Measurements from ENCODE around the gene IL6.
A peak's percentile ranks its signal among the peaks of the same experiment; 100 is the strongest.

IL6 gene

GRCh38 chr7:22726345-22726906, 574 bp upstream of the IL6 start:
- DNase-seq (ENCODE audit: low spot score) = no peak
- Histone ChIP-seq H3K4me3 (peak overlapping the region; percentile 70), H3K27ac (peak overlapping the region in 1 of 2 donors; percentile 83)
- TF ChIP-seq, protein P1, sequence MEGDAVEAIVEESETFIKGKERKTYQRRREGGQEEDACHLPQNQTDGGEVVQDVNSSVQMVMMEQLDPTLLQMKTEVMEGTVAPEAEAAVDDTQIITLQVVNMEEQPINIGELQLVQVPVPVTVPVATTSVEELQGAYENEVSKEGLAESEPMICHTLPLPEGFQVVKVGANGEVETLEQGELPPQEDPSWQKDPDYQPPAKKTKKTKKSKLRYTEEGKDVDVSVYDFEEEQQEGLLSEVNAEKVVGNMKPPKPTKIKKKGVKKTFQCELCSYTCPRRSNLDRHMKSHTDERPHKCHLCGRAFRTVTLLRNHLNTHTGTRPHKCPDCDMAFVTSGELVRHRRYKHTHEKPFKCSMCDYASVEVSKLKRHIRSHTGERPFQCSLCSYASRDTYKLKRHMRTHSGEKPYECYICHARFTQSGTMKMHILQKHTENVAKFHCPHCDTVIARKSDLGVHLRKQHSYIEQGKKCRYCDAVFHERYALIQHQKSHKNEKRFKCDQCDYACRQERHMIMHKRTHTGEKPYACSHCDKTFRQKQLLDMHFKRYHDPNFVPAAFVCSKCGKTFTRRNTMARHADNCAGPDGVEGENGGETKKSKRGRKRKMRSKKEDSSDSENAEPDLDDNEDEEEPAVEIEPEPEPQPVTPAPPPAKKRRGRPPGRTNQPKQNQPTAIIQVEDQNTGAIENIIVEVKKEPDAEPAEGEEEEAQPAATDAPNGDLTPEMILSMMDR (IDR thresholded peaks at IDR 0.05) = peak; percentile 44

DNA sequence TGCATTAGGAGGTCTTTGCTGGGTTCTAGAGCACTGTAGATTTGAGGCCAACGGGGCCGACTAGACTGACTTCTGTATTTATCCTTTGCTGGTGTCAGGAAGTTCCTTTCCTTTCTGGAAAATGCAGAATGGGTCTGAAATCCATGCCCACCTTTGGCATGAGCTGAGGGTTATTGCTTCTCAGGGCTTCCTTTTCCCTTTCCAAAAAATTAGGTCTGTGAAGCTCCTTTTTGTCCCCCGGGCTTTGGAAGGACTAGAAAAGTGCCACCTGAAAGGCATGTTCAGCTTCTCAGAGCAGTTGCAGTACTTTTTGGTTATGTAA, 675 bp downstream of the IL6 start:
- peak overlapping the region; percentile 70 for H3K4me3 ChIP-seq
- H3K27ac ChIP-seq = peak overlapping the region; percentile 47 to 83
- TF ChIP-seq, protein P1 (IDR thresholded peaks at IDR 0.05) = no peak
- DNase-seq (ENCODE audit: low spot score) = no peak

- Histone ChIP-seq H3K27ac (peak overlapping the region in 1 of 2 donors; percentile 83), H3K4me3 (no peak overlapping the region)
- no peak for DNase-seq (ENCODE audit: low spot score)
- TF ChIP-seq, protein P1 (IDR thresholded peaks at IDR 0.05) = no peak
Measured at GRCh38 chr7:22728401-22729029, 1.5 kb downstream of the IL6 start.

DNA sequence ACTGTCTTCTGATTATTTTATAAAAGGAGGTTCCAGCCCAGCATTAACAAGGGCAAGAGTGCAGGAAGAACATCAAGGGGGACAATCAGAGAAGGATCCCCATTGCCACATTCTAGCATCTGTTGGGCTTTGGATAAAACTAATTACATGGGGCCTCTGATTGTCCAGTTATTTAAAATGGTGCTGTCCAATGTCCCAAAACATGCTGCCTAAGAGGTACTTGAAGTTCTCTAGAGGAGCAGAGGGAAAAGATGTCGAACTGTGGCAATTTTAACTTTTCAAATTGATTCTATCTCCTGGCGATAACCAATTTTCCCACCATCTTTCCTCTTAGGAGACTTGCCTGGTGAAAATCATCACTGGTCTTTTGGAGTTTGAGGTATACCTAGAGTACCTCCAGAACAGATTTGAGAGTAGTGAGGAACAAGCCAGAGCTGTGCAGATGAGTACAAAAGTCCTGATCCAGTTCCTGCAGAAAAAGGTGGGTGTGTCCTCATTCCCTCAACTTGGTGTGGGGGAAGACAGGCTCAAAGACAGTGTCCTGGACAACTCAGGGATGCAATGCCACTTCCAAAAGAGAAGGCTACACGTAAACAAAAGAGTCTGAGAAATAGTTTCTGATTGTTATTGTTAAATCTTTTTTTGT, 2.3 kb downstream of the IL6 start:
- Histone ChIP-seq H3K4me3 (no peak overlapping the region), H3K27ac (no peak overlapping the region)
- no peak for DNase-seq (ENCODE audit: low spot score)
- TF ChIP-seq, protein P1 (IDR thresholded peaks at IDR 0.05) = no peak

DNA sequence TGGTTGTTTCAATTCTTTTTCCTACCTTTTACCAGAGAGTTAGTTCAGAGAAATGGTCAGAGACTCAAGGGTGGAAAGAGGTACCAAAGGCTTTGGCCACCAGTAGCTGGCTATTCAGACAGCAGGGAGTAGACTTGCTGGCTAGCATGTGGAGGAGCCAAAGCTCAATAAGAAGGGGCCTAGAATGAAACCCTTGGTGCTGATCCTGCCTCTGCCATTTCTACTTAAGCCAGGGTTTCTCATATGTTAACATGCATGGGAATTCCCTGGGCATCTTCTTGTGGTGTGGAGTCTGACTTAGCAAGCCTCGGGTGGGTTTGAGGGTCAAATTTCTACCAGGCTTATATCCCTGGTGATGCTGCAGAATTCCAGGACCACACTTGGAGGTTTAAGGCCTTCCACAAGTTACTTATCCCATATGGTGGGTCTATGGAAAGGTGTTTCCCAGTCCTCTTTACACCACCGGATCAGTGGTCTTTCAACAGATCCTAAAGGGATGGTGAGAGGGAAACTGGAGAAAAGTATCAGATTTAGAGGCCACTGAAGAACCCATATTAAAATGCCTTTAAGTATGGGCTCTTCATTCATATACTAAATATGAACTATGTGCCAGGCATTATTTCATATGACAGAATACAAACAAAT, 3.2 kb downstream of the IL6 start:
- no peak overlapping the region for H3K4me3 ChIP-seq
- TF ChIP-seq, protein P1 (IDR thresholded peaks at IDR 0.05) = no peak
- DNase-seq (ENCODE audit: low spot score) = no peak
- H3K27ac ChIP-seq = no peak overlapping the region

DNA sequence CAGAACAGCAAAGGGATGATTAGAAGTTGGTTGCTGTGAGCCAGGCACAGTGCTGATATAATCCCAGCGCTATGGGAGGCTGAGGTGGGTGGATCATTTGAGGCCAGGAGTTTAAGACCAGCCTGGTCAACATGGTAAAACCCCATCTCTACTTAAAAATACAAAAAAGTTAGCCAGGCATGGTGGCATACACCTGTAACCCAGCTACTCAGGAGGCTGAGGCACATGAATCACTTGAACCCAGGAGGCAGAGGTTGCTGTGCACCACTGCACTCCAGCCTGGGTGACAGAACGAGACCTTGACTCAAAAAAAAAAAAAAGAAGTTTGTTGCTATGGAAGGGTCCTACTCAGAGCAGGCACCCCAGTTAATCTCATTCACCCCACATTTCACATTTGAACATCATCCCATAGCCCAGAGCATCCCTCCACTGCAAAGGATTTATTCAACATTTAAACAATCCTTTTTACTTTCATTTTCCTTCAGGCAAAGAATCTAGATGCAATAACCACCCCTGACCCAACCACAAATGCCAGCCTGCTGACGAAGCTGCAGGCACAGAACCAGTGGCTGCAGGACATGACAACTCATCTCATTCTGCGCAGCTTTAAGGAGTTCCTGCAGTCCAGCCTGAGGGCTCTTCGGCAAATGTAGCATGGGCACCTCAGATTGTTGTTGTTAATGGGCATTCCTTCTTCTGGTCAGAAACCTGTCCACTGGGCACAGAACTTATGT, 4.1 kb downstream of the IL6 start:
- H3K4me3 ChIP-seq = peak overlapping the region; percentile 42
- no peak for DNase-seq (ENCODE audit: low spot score)
- H3K27ac ChIP-seq = no peak overlapping the region

More for the DNA sequence above, 4.1 kb downstream of the IL6 start:
- TF ChIP-seq, protein P1 (IDR thresholded peaks at IDR 0.05) = no peak

Measured in coronary artery (tissue), 2 donors.